RPMI7951 (cell line): Measurements from ENCODE around the gene NOTCH4. TPM values are rescaled to one million over a fixed set of nuclear protein-coding genes. Genes with fewer than 3 reads are reported as not detected.

Source experiments
- total RNA-seq: library from RNA; depleted of rRNA; stranded (reverse); fragments of >200 nt; shearing (Covaris generic); gene quantifications from 2 replicates; pipeline ENCODE4 v1.2.3, GENCODE V29; 2014; rRNA removed

The NOTCH4 gene
- total RNA-seq, 1 experiment from 2014 or later, result 4.8 TPM

Other genes with a start within 250 kb of the NOTCH4 start
- gene C4A, start 242.0 kb downstream of the NOTCH4 start, total RNA-seq, result 0.96 and 1.3 TPM in 2 replicates
- gene C4B, start 209.3 kb downstream of the NOTCH4 start, total RNA-seq, result 0.68 and 0.72 TPM in 2 replicates
- gene CYP21A2, start 185.7 kb downstream of the NOTCH4 start, total RNA-seq, result not detected in 2 replicates
- gene TNXB, start 114.7 kb downstream of the NOTCH4 start, total RNA-seq, result 0.12 and 0.20 TPM in 2 replicates
- gene ATF6B, start 95.8 kb downstream of the NOTCH4 start, total RNA-seq, result 20.5 and 23.5 TPM in 2 replicates
- gene FKBPL, start 93.8 kb downstream of the NOTCH4 start, total RNA-seq, result 14.5 and 15.2 TPM in 2 replicates
- 0.49 TPM in 1 of 2 replicates, not detected in the other for gene PRRT1, start 72.1 kb downstream of the NOTCH4 start, total RNA-seq
- gene PPT2, start 69.9 kb downstream of the NOTCH4 start, total RNA-seq, result 22.9 and 25.1 TPM in 2 replicates
- gene EGFL8, start 59.5 kb downstream of the NOTCH4 start, total RNA-seq, result 0.59 and 2.8 TPM in 2 replicates
- 59.4 and 82.3 TPM in 2 replicates for gene AGPAT1, start 48.0 kb downstream of the NOTCH4 start, total RNA-seq
- gene RNF5, start 45.7 kb downstream of the NOTCH4 start, total RNA-seq, result 106 and 113 TPM in 2 replicates
- gene AGER, start 39.8 kb downstream of the NOTCH4 start, total RNA-seq, result 0.98 and 1.6 TPM in 2 replicates
- 14.4 and 15.7 TPM in 2 replicates for gene PBX2, start 33.9 kb downstream of the NOTCH4 start, total RNA-seq
- 4.1 and 5.8 TPM in 2 replicates for gene GPSM3, start 31.4 kb downstream of the NOTCH4 start, total RNA-seq
- gene TSBP1, start 147.8 kb upstream of the NOTCH4 start, total RNA-seq, result not detected in 2 replicates
- gene BTNL2, start 183.1 kb upstream of the NOTCH4 start, total RNA-seq, result not detected in 2 replicates
- 18.8 and 21.4 TPM in 2 replicates for gene HLA-DRA, start 215.8 kb upstream of the NOTCH4 start, total RNA-seq